DOHH2 (cell line): ENCODE data around the gene CDX1.

Experiments
- EZH2phosphoT487 ChIP-seq: fragments of 200-600 bp; sonication (generic); IDR thresholded peaks from 2 replicates; pipeline ENCODE4 v1.6.1; 2017; ENCODE audit warnings: borderline replicate concordance, mild to moderate bottlenecking, antibody characterized with exemption, low read length, moderate library complexity, mixed read lengths
- TF ChIP-seq, protein P1 (sequence below): fragments of 200-600 bp; sonication (generic); IDR thresholded peaks from one replicate; pipeline ENCODE4 v1.5.1; 2014; ENCODE audit warnings: antibody characterized with exemption, mild to moderate bottlenecking, low read depth, low read length; ENCODE audit not compliant: poor library complexity, severe bottlenecking

DNA sequence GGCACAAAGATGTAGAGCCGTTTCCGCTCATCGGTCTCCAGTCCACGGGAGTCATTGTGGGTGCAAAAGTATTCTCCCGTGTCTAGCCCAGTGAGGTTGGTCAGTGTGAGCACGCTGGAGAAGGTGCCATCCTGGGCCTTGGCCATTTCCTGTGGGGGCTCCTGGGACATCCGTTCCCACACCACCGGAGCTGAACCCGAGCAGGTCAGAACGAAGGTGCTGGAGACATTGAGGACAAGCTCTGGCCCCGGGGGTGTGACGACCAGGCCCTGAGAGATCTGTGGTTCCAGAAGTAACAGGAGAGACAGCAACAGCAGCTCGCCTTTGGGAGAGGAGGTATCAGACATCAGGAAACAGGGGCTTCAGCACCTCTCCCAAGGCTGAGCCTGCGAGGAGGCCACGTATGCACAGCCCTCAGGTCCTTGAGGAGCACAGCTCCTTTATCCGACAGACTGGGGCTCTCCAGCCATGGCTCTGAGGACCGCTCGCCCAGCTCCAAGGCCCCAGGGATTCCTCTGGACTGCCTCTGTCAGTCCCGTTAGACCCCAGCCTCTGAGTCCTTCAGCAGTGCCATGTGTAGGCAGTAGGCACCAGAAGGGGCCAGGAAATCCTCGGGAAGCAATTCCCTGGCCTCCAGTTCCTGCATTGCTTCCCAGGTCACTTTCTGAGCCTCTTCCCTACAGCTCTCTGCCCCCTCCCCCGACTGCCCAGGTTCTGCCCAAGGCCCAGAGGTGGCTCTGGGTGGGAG, 30.8 kb upstream of the CDX1 start:
- TF ChIP-seq, protein P1, sequence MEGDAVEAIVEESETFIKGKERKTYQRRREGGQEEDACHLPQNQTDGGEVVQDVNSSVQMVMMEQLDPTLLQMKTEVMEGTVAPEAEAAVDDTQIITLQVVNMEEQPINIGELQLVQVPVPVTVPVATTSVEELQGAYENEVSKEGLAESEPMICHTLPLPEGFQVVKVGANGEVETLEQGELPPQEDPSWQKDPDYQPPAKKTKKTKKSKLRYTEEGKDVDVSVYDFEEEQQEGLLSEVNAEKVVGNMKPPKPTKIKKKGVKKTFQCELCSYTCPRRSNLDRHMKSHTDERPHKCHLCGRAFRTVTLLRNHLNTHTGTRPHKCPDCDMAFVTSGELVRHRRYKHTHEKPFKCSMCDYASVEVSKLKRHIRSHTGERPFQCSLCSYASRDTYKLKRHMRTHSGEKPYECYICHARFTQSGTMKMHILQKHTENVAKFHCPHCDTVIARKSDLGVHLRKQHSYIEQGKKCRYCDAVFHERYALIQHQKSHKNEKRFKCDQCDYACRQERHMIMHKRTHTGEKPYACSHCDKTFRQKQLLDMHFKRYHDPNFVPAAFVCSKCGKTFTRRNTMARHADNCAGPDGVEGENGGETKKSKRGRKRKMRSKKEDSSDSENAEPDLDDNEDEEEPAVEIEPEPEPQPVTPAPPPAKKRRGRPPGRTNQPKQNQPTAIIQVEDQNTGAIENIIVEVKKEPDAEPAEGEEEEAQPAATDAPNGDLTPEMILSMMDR, result no peak
- TF ChIP-seq EZH2phosphoT487, result no peak
